ENCODE measurements around the gene RFC3. TPM values are rescaled to one million over a fixed set of nuclear protein-coding genes. Genes with fewer than 3 reads are reported as not detected.

RFC3 gene
- total and polyA plus RNA-seq, 9 of the 15 experiments (the other 6 are each of a cell fraction or from before 2014, with no cell fraction given) = 31.3 to 94.0 (median 54.0) TPM

DNA sequence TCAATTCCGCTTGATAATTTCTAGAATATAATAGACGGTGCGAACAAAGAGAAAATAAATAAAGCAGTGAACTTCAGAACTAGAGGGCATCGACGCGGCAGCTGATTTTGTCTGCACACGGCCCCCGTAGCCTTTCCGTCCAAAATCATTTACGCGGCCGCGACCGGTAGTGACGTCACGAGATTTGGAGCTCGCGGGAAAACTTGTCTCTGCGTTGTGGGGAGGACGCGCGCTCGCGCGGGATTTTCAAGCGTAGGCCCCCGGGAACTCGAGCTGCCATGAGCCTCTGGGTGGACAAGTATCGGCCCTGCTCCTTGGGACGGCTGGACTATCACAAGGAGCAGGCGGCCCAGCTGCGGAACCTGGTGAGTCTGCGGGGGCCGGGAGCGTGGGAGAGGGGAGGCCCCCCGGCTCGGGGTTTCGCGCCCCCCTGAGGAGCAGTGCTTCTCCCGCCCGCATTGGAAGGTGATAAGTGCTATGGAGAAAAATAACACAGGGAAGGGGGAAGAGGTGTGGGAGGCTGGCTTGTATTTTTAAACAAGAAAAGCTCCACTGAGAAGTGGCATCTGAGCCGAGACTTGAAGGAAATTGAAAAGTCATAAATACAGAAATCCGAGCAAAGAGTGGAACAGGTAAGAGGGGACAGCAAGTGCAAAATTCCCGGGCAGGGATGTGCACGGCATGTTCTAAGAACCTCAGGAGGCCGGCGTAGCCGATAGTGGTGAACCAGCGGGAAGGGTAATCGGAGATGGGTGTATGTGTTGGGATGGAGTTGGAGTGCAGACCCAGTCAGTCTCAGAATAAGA lies at the start of gene RFC3 (continued):
- TF ChIP-seq ZNF444 (CRISPR knock-in tag; IDR thresholded peaks at IDR 0.05) = no peak
- TF ChIP-seq GTF2E2 (tag; IDR thresholded peaks at IDR 0.05) = 0 out of 2 replicates have a peak, but pooled peaks have one; percentile 43
- peak; percentile 85 for TF ChIP-seq EP400 (IDR thresholded peaks at IDR 0.05)
- TF ChIP-seq MXI1 (IDR thresholded peaks at IDR 0.05; ENCODE audit: low read depth, low read length) = no peak
- no peak for TF ChIP-seq MEIS2 (IDR thresholded peaks at IDR 0.05; ENCODE audit: partially characterized antibody)
- peak; percentile 47 for TF ChIP-seq KDM5B (IDR thresholded peaks at IDR 0.05; ENCODE audit: insufficient replicate concordance, low read depth, low read length)
- TF ChIP-seq NFYB (IDR thresholded peaks at IDR 0.05; ENCODE audit: extremely low read depth, insufficient read length) = no peak
- TF ChIP-seq SRSF3 (IDR thresholded peaks at IDR 0.05; ENCODE audit: insufficient read depth, low read length) = no peak
- TF ChIP-seq WHSC1 (IDR thresholded peaks at IDR 0.05; ENCODE audit: low read length) = no peak
- TF ChIP-seq, protein P1, sequence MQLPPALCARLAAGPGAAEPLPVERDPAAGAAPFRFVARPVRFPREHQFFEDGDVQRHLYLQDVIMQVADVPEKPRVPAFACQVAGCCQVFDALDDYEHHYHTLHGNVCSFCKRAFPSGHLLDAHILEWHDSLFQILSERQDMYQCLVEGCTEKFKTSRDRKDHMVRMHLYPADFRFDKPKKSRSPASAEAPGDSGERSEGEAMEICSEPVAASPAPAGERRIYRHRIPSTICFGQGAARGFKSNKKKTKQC (CRISPR knock-in tag; IDR thresholded peaks at IDR 0.05) = no peak
- TF ChIP-seq, protein P2, sequence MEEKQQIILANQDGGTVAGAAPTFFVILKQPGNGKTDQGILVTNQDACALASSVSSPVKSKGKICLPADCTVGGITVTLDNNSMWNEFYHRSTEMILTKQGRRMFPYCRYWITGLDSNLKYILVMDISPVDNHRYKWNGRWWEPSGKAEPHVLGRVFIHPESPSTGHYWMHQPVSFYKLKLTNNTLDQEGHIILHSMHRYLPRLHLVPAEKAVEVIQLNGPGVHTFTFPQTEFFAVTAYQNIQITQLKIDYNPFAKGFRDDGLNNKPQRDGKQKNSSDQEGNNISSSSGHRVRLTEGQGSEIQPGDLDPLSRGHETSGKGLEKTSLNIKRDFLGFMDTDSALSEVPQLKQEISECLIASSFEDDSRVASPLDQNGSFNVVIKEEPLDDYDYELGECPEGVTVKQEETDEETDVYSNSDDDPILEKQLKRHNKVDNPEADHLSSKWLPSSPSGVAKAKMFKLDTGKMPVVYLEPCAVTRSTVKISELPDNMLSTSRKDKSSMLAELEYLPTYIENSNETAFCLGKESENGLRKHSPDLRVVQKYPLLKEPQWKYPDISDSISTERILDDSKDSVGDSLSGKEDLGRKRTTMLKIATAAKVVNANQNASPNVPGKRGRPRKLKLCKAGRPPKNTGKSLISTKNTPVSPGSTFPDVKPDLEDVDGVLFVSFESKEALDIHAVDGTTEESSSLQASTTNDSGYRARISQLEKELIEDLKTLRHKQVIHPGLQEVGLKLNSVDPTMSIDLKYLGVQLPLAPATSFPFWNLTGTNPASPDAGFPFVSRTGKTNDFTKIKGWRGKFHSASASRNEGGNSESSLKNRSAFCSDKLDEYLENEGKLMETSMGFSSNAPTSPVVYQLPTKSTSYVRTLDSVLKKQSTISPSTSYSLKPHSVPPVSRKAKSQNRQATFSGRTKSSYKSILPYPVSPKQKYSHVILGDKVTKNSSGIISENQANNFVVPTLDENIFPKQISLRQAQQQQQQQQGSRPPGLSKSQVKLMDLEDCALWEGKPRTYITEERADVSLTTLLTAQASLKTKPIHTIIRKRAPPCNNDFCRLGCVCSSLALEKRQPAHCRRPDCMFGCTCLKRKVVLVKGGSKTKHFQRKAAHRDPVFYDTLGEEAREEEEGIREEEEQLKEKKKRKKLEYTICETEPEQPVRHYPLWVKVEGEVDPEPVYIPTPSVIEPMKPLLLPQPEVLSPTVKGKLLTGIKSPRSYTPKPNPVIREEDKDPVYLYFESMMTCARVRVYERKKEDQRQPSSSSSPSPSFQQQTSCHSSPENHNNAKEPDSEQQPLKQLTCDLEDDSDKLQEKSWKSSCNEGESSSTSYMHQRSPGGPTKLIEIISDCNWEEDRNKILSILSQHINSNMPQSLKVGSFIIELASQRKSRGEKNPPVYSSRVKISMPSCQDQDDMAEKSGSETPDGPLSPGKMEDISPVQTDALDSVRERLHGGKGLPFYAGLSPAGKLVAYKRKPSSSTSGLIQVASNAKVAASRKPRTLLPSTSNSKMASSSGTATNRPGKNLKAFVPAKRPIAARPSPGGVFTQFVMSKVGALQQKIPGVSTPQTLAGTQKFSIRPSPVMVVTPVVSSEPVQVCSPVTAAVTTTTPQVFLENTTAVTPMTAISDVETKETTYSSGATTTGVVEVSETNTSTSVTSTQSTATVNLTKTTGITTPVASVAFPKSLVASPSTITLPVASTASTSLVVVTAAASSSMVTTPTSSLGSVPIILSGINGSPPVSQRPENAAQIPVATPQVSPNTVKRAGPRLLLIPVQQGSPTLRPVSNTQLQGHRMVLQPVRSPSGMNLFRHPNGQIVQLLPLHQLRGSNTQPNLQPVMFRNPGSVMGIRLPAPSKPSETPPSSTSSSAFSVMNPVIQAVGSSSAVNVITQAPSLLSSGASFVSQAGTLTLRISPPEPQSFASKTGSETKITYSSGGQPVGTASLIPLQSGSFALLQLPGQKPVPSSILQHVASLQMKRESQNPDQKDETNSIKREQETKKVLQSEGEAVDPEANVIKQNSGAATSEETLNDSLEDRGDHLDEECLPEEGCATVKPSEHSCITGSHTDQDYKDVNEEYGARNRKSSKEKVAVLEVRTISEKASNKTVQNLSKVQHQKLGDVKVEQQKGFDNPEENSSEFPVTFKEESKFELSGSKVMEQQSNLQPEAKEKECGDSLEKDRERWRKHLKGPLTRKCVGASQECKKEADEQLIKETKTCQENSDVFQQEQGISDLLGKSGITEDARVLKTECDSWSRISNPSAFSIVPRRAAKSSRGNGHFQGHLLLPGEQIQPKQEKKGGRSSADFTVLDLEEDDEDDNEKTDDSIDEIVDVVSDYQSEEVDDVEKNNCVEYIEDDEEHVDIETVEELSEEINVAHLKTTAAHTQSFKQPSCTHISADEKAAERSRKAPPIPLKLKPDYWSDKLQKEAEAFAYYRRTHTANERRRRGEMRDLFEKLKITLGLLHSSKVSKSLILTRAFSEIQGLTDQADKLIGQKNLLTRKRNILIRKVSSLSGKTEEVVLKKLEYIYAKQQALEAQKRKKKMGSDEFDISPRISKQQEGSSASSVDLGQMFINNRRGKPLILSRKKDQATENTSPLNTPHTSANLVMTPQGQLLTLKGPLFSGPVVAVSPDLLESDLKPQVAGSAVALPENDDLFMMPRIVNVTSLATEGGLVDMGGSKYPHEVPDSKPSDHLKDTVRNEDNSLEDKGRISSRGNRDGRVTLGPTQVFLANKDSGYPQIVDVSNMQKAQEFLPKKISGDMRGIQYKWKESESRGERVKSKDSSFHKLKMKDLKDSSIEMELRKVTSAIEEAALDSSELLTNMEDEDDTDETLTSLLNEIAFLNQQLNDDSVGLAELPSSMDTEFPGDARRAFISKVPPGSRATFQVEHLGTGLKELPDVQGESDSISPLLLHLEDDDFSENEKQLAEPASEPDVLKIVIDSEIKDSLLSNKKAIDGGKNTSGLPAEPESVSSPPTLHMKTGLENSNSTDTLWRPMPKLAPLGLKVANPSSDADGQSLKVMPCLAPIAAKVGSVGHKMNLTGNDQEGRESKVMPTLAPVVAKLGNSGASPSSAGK (IDR thresholded peaks at IDR 0.05) = peak; percentile 42; the same call in 1 of the 2 replicates
- 0 out of 2 replicates have a peak, but pooled peaks have one; percentile 31 for TF ChIP-seq ZNF766 (CRISPR knock-in tag; conservative IDR thresholded peaks at IDR 0.05)
- TF ChIP-seq ZNF24 (IDR thresholded peaks at IDR 0.05) = 0 out of 2 replicates have a peak, but pooled peaks have one; percentile 31
- TF ChIP-seq, protein P3, sequence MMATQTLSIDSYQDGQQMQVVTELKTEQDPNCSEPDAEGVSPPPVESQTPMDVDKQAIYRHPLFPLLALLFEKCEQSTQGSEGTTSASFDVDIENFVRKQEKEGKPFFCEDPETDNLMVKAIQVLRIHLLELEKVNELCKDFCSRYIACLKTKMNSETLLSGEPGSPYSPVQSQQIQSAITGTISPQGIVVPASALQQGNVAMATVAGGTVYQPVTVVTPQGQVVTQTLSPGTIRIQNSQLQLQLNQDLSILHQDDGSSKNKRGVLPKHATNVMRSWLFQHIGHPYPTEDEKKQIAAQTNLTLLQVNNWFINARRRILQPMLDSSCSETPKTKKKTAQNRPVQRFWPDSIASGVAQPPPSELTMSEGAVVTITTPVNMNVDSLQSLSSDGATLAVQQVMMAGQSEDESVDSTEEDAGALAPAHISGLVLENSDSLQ (IDR thresholded peaks at IDR 0.05) = no peak
